ENCODE measurements around the gene IPCEF1. TPM values are rescaled to one million over a fixed set of nuclear protein-coding genes. Genes with fewer than 3 reads are reported as not detected.

IPCEF1 gene
- polyA plus RNA-seq, 1 donor from 2014 or later = 3.9 TPM

GRCh38 chr6:154143753-154144152, 212.8 kb downstream of the IPCEF1 start:
- H3K27ac ChIP-seq (ENCODE audit: low read length) = no peak overlapping the region
- no peaks in the 10 kb centered on the region for H3K36me3 ChIP-seq (ENCODE audit: insufficient read depth, low read length)
- no peaks in the 10 kb centered on the region for H3K9me2 ChIP-seq (ENCODE audit: insufficient read depth, low read length)
- no peaks in the 10 kb centered on the region for H4K20me1 ChIP-seq (ENCODE audit: insufficient read depth)
- no peaks in the 10 kb centered on the region for H3K27me3 ChIP-seq (ENCODE audit: insufficient read depth, low read depth, low read length)
- no peaks in the 10 kb centered on the region for H3K79me2 ChIP-seq (replicated peaks; ENCODE audit: insufficient read depth, low read length)
- H3K9ac ChIP-seq (ENCODE audit: low read length) = no peak overlapping the region
- TF ChIP-seq EP300 (conservative IDR thresholded peaks at IDR 0.05; ENCODE audit: poor library complexity, severe bottlenecking) = no peak
- no peak for TF ChIP-seq TAF1 (IDR thresholded peaks at IDR 0.05; ENCODE audit: low read depth)
- no peak overlapping the region for H2AFZ ChIP-seq (ENCODE audit: low read depth, low read length)
- H3K9me3 ChIP-seq (ENCODE audit: low read length) = no peaks in the 10 kb centered on the region
- no peak overlapping the region for H3K4me3 ChIP-seq (ENCODE audit: low read length)
- H3F3A ChIP-seq (ENCODE audit: insufficient read depth, low read length, poor library complexity, severe bottlenecking) = no peaks in the 10 kb centered on the region
- H3K4me2 ChIP-seq (ENCODE audit: low read length) = no peak overlapping the region

GRCh38 chr6:154140743-154141142, 215.9 kb downstream of the IPCEF1 start:
- Histone ChIP-seq H3K27ac (ENCODE audit: low read length) (no peak overlapping the region), H3K9me2 (ENCODE audit: insufficient read depth, low read length) (no peaks in the 10 kb centered on the region), H3K9ac (ENCODE audit: low read length) (no peak overlapping the region), H3K4me3 (ENCODE audit: low read length) (no peak overlapping the region), H3K9me3 (ENCODE audit: low read length) (no peaks in the 10 kb centered on the region), H3K79me2 (replicated peaks; ENCODE audit: insufficient read depth, low read length) (no peaks in the 10 kb centered on the region), H3K27me3 (ENCODE audit: insufficient read depth, low read depth, low read length) (no peaks in the 10 kb centered on the region), H3K36me3 (ENCODE audit: insufficient read depth, low read length) (no peaks in the 10 kb centered on the region), H3K4me2 (ENCODE audit: low read length) (no peak overlapping the region), H3F3A (ENCODE audit: insufficient read depth, low read length, poor library complexity, severe bottlenecking) (no peaks in the 10 kb centered on the region), H4K20me1 (ENCODE audit: insufficient read depth) (no peaks in the 10 kb centered on the region), H2AFZ (ENCODE audit: low read depth, low read length) (no peak overlapping the region)
- no peak for TF ChIP-seq TAF1 (IDR thresholded peaks at IDR 0.05; ENCODE audit: low read depth)
- TF ChIP-seq POLR2AphosphoS5 (IDR thresholded peaks at IDR 0.05) = no peak
- no peak for TF ChIP-seq CTCF (IDR thresholded peaks at IDR 0.05; ENCODE audit: poor library complexity, severe bottlenecking)
- no peak for TF ChIP-seq SMC3 (conservative IDR thresholded peaks at IDR 0.05; ENCODE audit: poor library complexity)

GRCh38 chr6:154139892-154140291, 216.7 kb downstream of the IPCEF1 start:
- H3K9me2 ChIP-seq (ENCODE audit: insufficient read depth, low read length) = no peaks in the 10 kb centered on the region
- H4K20me1 ChIP-seq (ENCODE audit: insufficient read depth) = no peaks in the 10 kb centered on the region
- H3K9ac ChIP-seq (ENCODE audit: low read length) = no peak overlapping the region
- no peaks in the 10 kb centered on the region for H3K9me3 ChIP-seq (ENCODE audit: low read length)
- no peaks in the 10 kb centered on the region for H3K79me2 ChIP-seq (replicated peaks; ENCODE audit: insufficient read depth, low read length)
- H2AFZ ChIP-seq (ENCODE audit: low read depth, low read length) = no peak overlapping the region
- no peaks in the 10 kb centered on the region for H3F3A ChIP-seq (ENCODE audit: insufficient read depth, low read length, poor library complexity, severe bottlenecking)
- H3K27ac ChIP-seq (ENCODE audit: low read length) = no peak overlapping the region
- no peak overlapping the region for H3K4me3 ChIP-seq (ENCODE audit: low read length)
- no peaks in the 10 kb centered on the region for H3K27me3 ChIP-seq (ENCODE audit: insufficient read depth, low read depth, low read length)
- H3K4me2 ChIP-seq (ENCODE audit: low read length) = no peak overlapping the region
- no peak for TF ChIP-seq RAD21 (conservative IDR thresholded peaks at IDR 0.05)
- TF ChIP-seq POLR2AphosphoS5 (IDR thresholded peaks at IDR 0.05) = no peak
- no peak for TF ChIP-seq TAF1 (IDR thresholded peaks at IDR 0.05; ENCODE audit: low read depth)
- no peak for TF ChIP-seq CTCF (IDR thresholded peaks at IDR 0.05; ENCODE audit: poor library complexity, severe bottlenecking)
- TF ChIP-seq SMC3 (conservative IDR thresholded peaks at IDR 0.05; ENCODE audit: poor library complexity) = no peak
- TF ChIP-seq MXI1 (conservative IDR thresholded peaks at IDR 0.05; ENCODE audit: poor library complexity, severe bottlenecking) = no peak
- H3K36me3 ChIP-seq (ENCODE audit: insufficient read depth, low read length) = no peaks in the 10 kb centered on the region
